NCI-H146 treated with DMSO at 0.1 percent for 48 hours (cell line): ENCODE measurements around the gene MDFIC.

ENCODE experiments used
- DNase-seq: peaks from one replicate; lab custom pipeline; 2025; ENCODE audit not compliant: unreplicated experiment; lab: John Stamatoyannopoulos, UW

Gene MDFIC

GRCh38 chr7:114949231-114949630 is 27.3 kb downstream of the MDFIC start:
- DNase-seq: no peak

- DNase-seq: no peak
These were observed 30.4 kb downstream of the MDFIC start for GRCh38 chr7:114952296-114952695.

- DNase-seq: no peak
These were observed 31.8 kb downstream of the MDFIC start for GRCh38 chr7:114953724-114954123.

DNA sequence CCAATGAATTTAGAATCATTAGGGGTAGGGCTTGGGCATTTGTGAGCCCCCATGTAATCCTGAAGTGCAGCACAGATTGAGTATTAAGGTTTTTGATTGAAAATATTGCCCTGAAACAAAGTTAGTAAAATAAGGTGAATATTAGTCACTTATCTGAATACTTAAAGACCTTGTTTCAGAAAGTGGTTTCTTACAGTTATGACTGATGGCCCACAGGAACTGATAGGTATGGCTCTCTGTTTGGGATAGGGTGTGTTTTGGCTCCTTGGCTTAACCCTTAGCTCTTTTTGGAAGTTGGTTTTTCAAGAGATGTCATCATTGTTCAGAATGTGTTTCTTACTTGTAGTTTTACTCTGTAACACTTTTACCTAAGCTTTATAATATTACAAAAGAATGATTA is 34.8 kb downstream of the MDFIC start:
- no peak for DNase-seq

- DNase-seq: no peak
These were observed 35.5 kb downstream of the MDFIC start for GRCh38 chr7:114957444-114957843.

- no peak for DNase-seq
These were observed 38.0 kb downstream of the MDFIC start for GRCh38 chr7:114959931-114960330.

DNA sequence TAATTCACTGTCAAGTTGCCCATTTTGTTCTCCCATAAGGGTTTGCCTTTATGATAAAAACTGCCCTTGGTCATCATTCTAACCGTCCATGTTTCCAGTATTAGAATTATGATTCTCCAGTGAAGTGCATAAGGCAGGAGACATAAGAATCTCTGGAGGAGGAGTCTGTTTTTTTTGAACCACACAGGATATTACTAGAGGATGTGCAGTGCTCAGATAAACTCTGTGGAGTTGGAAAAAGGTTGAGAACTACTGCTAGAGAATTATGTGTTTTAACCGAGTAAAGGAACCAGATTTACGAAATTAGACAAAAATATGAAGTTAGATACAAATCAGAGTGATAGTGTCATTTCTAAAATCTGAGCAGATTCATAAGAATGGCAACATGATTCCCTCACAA is 40.5 kb downstream of the MDFIC start:
- DNase-seq: no peak

DNA sequence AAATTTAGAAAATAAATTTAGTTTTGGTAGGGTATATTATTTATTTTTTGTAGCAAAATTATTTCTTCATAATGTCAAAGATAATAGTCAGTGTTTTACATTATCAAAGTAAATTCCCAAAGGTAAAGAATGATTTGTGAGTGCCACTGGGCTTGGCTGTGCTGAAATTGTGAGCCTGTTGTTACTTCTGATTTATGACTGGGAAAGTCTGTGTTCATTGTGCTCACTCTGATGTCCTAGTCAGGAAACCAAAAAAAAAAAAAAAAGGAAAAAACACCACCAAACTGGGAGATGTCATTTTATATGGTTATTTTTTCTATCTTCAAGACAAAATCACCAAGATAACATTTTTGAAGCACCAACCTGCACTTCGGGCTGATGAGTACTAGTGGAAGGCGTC is 44.3 kb downstream of the MDFIC start:
- DNase-seq: no peak

DNA sequence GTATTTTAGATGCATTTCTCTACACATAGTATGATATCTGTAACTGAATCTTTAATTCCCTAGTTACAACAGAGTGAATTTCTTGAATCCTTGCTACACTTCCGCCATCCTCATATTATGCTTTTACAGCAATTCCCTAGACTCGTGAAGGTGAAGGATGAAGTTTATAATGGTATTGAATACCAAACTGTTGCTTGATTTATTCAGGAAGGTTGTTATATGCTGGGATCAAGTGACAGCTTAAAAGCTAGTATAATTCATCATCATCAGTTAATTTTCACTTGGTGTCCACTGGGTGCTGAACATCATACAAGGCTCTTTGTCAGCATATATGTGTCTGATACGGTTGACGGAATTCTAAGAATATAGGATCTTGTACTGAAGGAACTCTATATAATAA is 47.2 kb downstream of the MDFIC start:
- DNase-seq: no peak

DNA sequence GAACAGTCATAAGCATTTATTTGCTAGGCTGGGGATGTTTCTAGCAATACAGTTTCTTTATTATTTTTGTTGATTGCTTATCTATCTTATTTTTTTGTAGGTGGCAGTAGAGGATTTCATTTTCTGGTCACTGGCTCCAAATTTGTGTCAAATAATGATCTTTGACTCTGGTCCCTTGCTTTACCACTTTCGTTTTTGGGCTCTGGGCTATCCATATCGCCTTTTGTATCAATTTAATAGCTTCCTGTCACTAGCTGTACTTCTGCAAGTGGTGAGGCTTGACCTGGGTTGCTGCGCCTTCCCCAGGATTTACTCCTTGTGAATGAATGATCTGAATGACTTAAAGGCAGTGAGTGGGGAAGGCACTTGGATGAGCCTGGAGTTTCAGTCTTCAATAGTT is 48.4 kb downstream of the MDFIC start:
- DNase-seq: no peak

GRCh38 chr7:114970732-114971131 is 48.8 kb downstream of the MDFIC start:
- no peak for DNase-seq

DNA sequence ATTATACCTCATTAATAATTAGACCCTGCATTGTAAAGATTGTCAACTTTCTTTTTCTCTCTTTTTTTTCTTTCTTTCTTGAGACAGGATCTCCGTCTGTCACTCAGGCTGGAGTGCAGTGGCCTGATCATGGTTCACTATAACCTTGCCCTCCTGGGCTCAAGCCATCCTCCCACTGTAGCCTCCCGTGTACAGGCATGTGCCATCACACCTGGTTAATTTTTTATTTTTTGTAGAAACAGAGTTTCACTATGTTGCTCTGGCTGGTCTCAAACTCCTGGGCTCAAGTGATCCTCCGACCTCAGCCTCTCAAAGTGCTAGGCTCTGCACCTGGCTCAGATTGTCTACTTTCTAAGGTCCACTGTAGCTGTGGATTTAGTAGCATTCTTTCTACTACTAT is 50.7 kb downstream of the MDFIC start:
- DNase-seq: no peak

- no peak for DNase-seq
These were observed 51.3 kb downstream of the MDFIC start for GRCh38 chr7:114973147-114973546.

- DNase-seq: no peak
These were observed 53.5 kb downstream of the MDFIC start for GRCh38 chr7:114975401-114975800.

- DNase-seq: no peak
These were observed 54.8 kb downstream of the MDFIC start for GRCh38 chr7:114976666-114977065.

- DNase-seq: no peak
These were observed 55.4 kb downstream of the MDFIC start for GRCh38 chr7:114977277-114977676.

DNA sequence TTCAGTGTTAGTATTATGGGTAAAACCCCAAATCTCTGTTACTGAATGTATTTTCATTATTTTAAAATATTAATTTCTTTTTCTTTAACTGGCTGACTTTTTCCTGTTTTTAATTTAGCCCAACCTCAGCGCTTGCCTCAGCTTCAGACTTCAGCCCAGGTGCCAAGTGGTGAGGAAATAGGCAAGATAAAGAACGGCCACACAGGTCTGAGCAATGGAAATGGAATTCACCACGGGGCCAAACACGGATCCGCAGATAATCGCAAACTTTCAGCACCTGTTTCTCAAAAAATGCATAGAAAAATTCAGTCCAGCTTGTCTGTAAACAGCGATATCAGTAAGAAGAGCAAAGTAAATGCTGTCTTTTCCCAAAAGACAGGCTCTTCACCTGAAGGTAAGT is 57.5 kb downstream of the MDFIC start:
- no peak for DNase-seq

- DNase-seq: no peak
These were observed 58.1 kb downstream of the MDFIC start for GRCh38 chr7:114979803-114980507.

- DNase-seq: no peak
These were observed 59.4 kb downstream of the MDFIC start for GRCh38 chr7:114981323-114981722.

DNA sequence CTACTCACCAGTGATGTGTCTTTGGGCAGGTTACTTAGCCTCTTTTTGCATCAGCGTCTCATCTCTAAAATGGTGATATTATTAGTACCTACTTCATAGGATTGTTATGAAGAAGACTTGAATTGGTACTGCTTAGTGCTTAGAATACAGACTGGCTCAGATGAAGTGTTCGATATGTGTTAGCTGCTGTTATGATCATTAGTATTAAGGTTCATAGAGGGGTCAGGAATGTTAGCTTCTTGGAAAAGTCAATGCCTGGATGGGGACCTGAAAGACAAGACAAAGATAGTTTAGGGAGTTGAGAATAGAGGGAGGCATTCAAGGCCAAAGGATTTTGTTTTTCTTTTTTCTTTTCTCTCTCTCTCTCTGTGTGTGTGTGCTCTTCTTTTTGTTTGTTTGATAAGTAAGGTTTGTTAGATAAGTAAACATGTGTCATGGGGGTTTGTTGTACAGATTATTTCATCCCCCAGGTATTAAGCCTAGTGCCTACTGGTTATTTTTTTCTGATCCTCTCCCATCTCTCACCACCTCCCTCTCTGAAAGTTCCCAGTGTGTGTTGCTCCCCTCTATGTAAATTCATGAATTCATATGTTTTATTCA is 63.3 kb downstream of the MDFIC start:
- no peak for DNase-seq

- no peak for DNase-seq
These were observed 64.6 kb downstream of the MDFIC start for GRCh38 chr7:114986190-114987180.

- DNase-seq: no peak
These were observed 66.1 kb downstream of the MDFIC start for GRCh38 chr7:114988026-114988425.
